ENCODE results near the gene AGBL4.

- TF ChIP-seq CTCF (IDR thresholded peaks at IDR 0.05) (no peak), POLR2A (IDR thresholded peaks at IDR 0.05) (no peak)
These were observed 607.0 kb downstream of the AGBL4 start for GRCh38 chr1:49416758-49417157.
